ENCODE data around the gene ZFYVE27.

Gene ZFYVE27

GRCh38 chr10:97771913-97772823 lies 35.2 kb downstream of the ZFYVE27 start, which contains the start of gene SFRP5:
SFRP5 (minus strand) TSS chr10:97771999; CDS start chr10:97771833, 166 bp downstream.
- DNase-seq: no peak

- no peak for DNase-seq
These were observed 36.2 kb downstream of the ZFYVE27 start for GRCh38 chr10:97773096-97773495.

GRCh38 chr10:97774811-97775294 lies 37.9 kb downstream of the ZFYVE27 start:
- no peak for DNase-seq

GRCh38 chr10:97777143-97777542 lies 40.2 kb downstream of the ZFYVE27 start:
- DNase-seq: no peak

GRCh38 chr10:97778452-97779302 lies 41.7 kb downstream of the ZFYVE27 start:
- DNase-seq: peak; percentile 14

GRCh38 chr10:97779492-97779891 lies 42.6 kb downstream of the ZFYVE27 start:
- no peak for DNase-seq

GRCh38 chr10:97779975-97780374 lies 43.0 kb downstream of the ZFYVE27 start:
- no peak for DNase-seq

- no peak for DNase-seq
These were observed 44.1 kb downstream of the ZFYVE27 start for GRCh38 chr10:97780841-97781617.

- DNase-seq: no peak
These were observed 44.8 kb downstream of the ZFYVE27 start for GRCh38 chr10:97781618-97782331.

GRCh38 chr10:97782455-97783228 lies 45.7 kb downstream of the ZFYVE27 start:
- DNase-seq: no peak

- DNase-seq: no peak
These were observed 47.4 kb downstream of the ZFYVE27 start for GRCh38 chr10:97784200-97784810.

GRCh38 chr10:97785231-97785630 lies 48.3 kb downstream of the ZFYVE27 start:
- no peak for DNase-seq

- no peak for DNase-seq
These were observed 48.8 kb downstream of the ZFYVE27 start for GRCh38 chr10:97785731-97786130.

GRCh38 chr10:97788552-97789442 lies 51.9 kb downstream of the ZFYVE27 start:
- no peak for DNase-seq

GRCh38 chr10:97789770-97790397 lies 53.0 kb downstream of the ZFYVE27 start:
- DNase-seq: no peak

GRCh38 chr10:97791824-97792721 lies 55.1 kb downstream of the ZFYVE27 start:
- DNase-seq: peak; percentile 30

GRCh38 chr10:97795886-97796285 lies 59.0 kb downstream of the ZFYVE27 start:
- no peak for DNase-seq

GRCh38 chr10:97796651-97797050 lies 59.7 kb downstream of the ZFYVE27 start:
- no peak for DNase-seq
